GM06990 (cell line): ENCODE measurements around the gene ZFPL1.

Source experiments
- DNase-seq: peaks from one replicate; pipeline ENCODE4 v3.0.0-alpha.2; 2011; ENCODE audit not compliant: insufficient read length; ENCODE audit errors: extremely low read depth
- H3K27me3 ChIP-seq: replicated peaks from 2 replicates; pipeline ENCODE4 v1.6.0; 2011; ENCODE audit warnings: low read length; ENCODE audit not compliant: control insufficient read depth, insufficient read depth
- H3K36me3 ChIP-seq: 2 replicates; pipeline ENCODE4 v1.5.1; 2011; ENCODE audit warnings: low read length; ENCODE audit not compliant: control insufficient read depth, insufficient read depth
- H3K4me3 ChIP-seq: replicated peaks from 2 replicates; pipeline ENCODE4 v1.5.1; 2011; ENCODE audit warnings: low read depth, mild to moderate bottlenecking, control low read depth, low read length
- TF ChIP-seq, protein P1 (sequence below): IDR thresholded peaks from 2 replicates; pipeline ENCODE4 v1.5.1; 2011; ENCODE audit warnings: low read length, control low read depth, mild to moderate bottlenecking, inconsistent platforms; ENCODE audit not compliant: insufficient read depth, poor library complexity, severe bottlenecking

ZFPL1 gene

DNA sequence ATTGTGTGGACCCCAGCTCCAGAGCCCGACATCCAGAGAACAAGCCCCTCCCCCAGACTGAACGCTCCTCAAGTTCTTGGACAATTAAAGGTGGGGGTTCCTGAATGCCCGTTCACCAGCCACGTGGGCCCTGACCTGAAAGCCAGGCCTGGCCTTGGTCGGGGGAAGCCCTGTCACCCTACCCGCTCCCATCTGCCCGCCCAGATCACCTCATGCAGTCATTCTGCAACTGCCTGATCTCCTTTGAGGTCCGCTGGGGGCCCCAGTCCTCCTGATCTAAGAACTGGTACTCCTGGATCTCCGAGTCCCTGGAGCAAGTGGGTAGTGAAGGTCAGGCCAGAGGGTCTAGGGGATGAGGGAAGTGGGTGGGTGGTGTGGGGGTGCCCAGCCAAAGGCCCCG, 16.6 kb upstream of the ZFPL1 start:
- Histone ChIP-seq H3K4me3 (no peak overlapping the region), H3K36me3 (no peaks in the 10 kb centered on the region), H3K27me3 (no peaks in the 10 kb centered on the region)
- TF ChIP-seq, protein P1, sequence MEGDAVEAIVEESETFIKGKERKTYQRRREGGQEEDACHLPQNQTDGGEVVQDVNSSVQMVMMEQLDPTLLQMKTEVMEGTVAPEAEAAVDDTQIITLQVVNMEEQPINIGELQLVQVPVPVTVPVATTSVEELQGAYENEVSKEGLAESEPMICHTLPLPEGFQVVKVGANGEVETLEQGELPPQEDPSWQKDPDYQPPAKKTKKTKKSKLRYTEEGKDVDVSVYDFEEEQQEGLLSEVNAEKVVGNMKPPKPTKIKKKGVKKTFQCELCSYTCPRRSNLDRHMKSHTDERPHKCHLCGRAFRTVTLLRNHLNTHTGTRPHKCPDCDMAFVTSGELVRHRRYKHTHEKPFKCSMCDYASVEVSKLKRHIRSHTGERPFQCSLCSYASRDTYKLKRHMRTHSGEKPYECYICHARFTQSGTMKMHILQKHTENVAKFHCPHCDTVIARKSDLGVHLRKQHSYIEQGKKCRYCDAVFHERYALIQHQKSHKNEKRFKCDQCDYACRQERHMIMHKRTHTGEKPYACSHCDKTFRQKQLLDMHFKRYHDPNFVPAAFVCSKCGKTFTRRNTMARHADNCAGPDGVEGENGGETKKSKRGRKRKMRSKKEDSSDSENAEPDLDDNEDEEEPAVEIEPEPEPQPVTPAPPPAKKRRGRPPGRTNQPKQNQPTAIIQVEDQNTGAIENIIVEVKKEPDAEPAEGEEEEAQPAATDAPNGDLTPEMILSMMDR: no peak
- peak; percentile 60 for DNase-seq

DNA sequence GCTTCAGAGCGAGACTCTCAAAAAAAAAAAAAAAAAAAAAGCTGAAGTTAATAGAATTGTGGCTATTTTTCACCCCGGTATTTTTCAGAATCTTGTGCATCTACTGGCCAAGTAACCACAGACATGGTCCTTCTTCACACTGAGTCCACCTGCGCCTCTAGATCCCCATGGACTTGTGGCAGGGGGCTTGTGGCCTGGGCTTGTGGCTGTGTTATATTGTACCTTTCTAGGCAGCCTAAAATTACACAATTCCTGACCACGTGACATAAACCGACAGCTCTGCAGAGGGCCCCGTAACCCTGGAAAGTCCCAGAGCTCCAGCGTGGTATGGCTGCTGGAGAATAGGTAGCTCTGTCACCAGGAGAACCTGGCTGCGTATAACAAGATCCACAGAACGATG, 14.8 kb upstream of the ZFPL1 start:
- Histone ChIP-seq H3K4me3 (no peak overlapping the region), H3K36me3 (no peaks in the 10 kb centered on the region), H3K27me3 (no peaks in the 10 kb centered on the region)
- no peak for DNase-seq
- TF ChIP-seq, protein P1: no peak

DNA sequence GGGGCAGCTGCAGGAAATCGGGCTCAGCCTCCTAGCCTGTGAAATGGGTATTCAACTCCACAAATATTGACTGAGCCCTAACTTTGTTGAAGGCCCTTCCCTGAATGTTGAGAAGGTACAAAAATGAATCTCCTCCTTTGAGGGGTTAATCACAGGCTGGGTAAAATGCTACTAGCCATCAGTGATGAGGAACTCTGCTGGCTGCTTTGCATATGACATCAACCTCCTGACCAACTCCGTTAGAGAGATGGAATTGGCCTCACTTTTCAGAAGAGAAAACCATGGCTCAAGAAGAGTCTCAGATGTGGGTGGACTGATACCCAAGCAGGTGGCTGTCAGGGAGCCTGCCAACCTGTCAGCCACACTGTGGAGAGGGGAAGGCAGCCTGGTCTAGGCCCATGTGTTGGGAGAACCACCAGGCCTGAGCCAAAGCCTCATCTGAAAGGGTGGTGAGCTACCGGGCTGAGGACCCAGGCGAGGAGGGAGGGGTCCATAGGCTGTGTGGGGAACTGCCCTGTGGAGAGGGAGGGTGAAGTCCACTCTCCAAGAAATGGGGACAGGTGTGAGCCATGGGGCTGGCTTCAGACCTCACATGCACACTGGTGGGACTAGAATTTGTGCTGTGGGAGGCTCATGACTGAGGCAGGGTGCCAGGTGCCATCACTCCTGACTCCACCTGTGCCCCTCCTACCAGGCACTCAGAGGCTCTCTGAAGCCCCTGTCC, 12.0 kb upstream of the ZFPL1 start:
- Histone ChIP-seq H3K4me3 (no peak overlapping the region), H3K36me3 (peaks cover 3% of the 10 kb centered on the region), H3K27me3 (no peaks in the 10 kb centered on the region)
- TF ChIP-seq, protein P1: no peak
- DNase-seq: no peak

DNA sequence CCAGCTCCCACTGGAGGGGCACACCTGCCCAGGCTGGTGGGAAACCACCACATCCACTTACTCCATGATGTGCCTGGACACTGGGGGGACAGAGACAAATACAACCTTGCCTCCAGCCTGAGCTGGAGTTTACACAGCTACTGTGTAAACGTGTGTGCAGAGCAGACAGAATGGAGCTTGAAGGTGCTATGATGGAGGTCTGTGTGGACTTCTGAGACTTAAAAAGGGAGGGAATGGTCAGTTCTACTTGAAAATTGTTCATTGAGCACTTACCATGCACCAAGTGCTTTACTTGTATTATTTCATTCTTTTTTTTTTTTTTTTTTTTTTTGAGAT, 11.4 kb upstream of the ZFPL1 start:
- TF ChIP-seq, protein P1: no peak
- H3K36me3 ChIP-seq: peaks cover 7% of the 10 kb centered on the region
- DNase-seq: no peak
- no peaks in the 10 kb centered on the region for H3K27me3 ChIP-seq
- H3K4me3 ChIP-seq: no peak overlapping the region

DNA sequence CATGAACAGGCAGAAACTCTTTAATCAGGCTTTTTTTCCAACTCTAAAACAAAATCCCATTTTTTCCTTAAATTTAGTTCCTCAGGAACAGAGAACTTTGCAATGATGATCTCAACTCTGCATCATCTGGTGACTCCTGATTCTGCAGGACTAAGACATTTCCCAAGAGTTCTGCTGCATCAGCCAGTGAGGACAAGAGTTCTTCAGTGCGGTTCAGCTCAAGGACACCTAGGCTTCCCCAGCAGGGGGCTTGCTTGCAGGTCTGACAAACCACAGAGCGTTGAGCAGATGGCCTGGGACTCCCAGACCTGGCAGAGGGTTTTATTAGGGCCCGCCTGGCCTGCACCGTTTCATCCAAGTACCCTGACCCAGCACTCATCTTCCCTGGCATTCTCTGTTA, 6.6 kb upstream of the ZFPL1 start:
- TF ChIP-seq, protein P1: no peak
- Histone ChIP-seq H3K36me3 (peaks cover 17% of the 10 kb centered on the region), H3K4me3 (no peak overlapping the region), H3K27me3 (no peaks in the 10 kb centered on the region)
- no peak for DNase-seq

DNA sequence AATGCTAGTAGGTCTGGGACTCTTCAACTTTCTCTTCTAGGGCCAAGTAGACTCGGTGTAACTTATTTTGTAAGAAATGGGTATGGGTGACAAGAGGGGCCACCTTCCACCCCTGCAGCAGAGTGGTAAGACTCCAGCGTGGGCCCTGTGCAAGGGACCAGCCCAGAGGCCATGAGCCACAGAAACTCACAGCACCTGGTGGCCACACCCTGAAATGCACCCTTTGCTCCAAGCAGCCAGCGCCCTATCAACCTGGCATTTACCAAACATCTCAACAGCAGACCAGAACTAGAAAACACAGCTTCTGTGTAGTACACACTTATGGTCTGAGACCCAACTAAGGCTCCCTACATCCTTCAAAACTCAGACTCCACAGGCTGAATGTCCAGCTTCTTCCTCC, 5.9 kb upstream of the ZFPL1 start:
- peak overlapping the region; percentile 12 for H3K4me3 ChIP-seq

More for the DNA sequence above, 5.9 kb upstream of the ZFPL1 start:
- no peak for DNase-seq
- Histone ChIP-seq H3K27me3 (no peaks in the 10 kb centered on the region), H3K36me3 (peaks cover 17% of the 10 kb centered on the region)
- TF ChIP-seq, protein P1: peak; percentile 88
